K562 (cell line): ENCODE measurements around the gene UCKL1. TPM values are rescaled to one million over a fixed set of nuclear protein-coding genes. Genes with fewer than 3 reads are reported as not detected.
A peak's percentile ranks its signal among the peaks of the same experiment; 100 is the strongest.

ENCODE experiments used
- AFF4 ChIP-seq: sonication (generic); formaldehyde crosslinking; IDR thresholded peaks from 2 replicates; pipeline ENCODE4 v1.8.0; 2023; ENCODE audit warnings: mild to moderate bottlenecking, missing genetic modification reagents
- ARID1B ChIP-seq: fragments of 450-650 bp; IDR thresholded peaks from 2 replicates; pipeline ENCODE4 v1.6.1; 2016; ENCODE audit warnings: antibody characterized with exemption, mild to moderate bottlenecking, inconsistent platforms
- BACH1 ChIP-seq: fragments of 200-800 bp; sonication (Bioruptor generic); IDR thresholded peaks from 2 replicates; pipeline ENCODE4 v1.6.1; 2016; ENCODE audit warnings: missing genetic modification characterization, missing compliant biosample characterization
- CBFB ChIP-seq: sonication (generic); formaldehyde crosslinking; IDR thresholded peaks from 2 replicates; pipeline ENCODE4 v1.4.0; 2020; ENCODE audit warnings: mild to moderate bottlenecking, missing genetic modification reagents
- CUX1 ChIP-seq: fragments of 200-800 bp; sonication (Bioruptor generic); IDR thresholded peaks from 2 replicates; pipeline ENCODE4 v1.6.1; 2016; ENCODE audit warnings: missing genetic modification characterization, missing compliant biosample characterization
- FUS ChIP-seq: fragments of 200-400 bp; formaldehyde crosslinking; optimal IDR thresholded peaks from 2 replicates; pipeline ENCODE3; 2017; ENCODE audit warnings: low read depth, low read length
- GABPB1 ChIP-seq: sonication (generic); formaldehyde crosslinking; IDR thresholded peaks from 2 replicates; pipeline ENCODE4 v1.8.0; 2022; ENCODE audit warnings: mild to moderate bottlenecking, missing genetic modification reagents
- HDAC3 ChIP-seq: fragments of 450-650 bp; IDR thresholded peaks from 2 replicates; pipeline ENCODE4 v1.6.1; 2018; ENCODE audit warnings: borderline replicate concordance, mild to moderate bottlenecking, moderate library complexity; ENCODE audit not compliant: partially characterized antibody
- HLTF ChIP-seq: fragments of 450-650 bp; IDR thresholded peaks from 2 replicates; pipeline ENCODE4 v1.6.1; 2016
- JUND ChIP-seq, 2 experiments: IDR thresholded peaks; 2 replicates in 1 of 2; 3 replicates in 1 of 2; pipeline ENCODE4 v1.6.1; 2011; ENCODE audit warnings: borderline replicate concordance in 2 of 2, low read depth in 2 of 2, low read length in 2 of 2, improper control_type of control experiment in 1 of 2, missing biosample characterization in 1 of 2, missing genetic modification characterization in 1 of 2, missing genetic modification reagents in 1 of 2
- NFATC3 ChIP-seq: fragments of 450-650 bp; IDR thresholded peaks from 2 replicates; pipeline ENCODE4 v1.6.1; 2017; ENCODE audit warnings: mild to moderate bottlenecking
- SIN3A ChIP-seq, 2 experiments: fragments of 150-350 bp in 1 of 2; IDR thresholded peaks; 2 replicates each; pipeline ENCODE4 v1.6.1; 2011 to 2016; ENCODE audit warnings: borderline replicate concordance in 2 of 2, low read depth in 2 of 2, low read length in 2 of 2, mild to moderate bottlenecking in 2 of 2, moderate library complexity in 2 of 2; ENCODE audit not compliant: control insufficient read depth in 1 of 2
- SNIP1 ChIP-seq: fragments of 450-650 bp; IDR thresholded peaks from 2 replicates; pipeline ENCODE4 v1.7.1; 2017; ENCODE audit warnings: low read depth, mild to moderate bottlenecking
- SP2 ChIP-seq: IDR thresholded peaks from 2 replicates; pipeline ENCODE4 v1.6.1; 2011; ENCODE audit warnings: mild to moderate bottlenecking, low read depth, low read length, moderate library complexity; ENCODE audit not compliant: poor library complexity, severe bottlenecking; ENCODE audit errors: extremely low read depth
- THRAP3 ChIP-seq: fragments of 450-650 bp; IDR thresholded peaks from 2 replicates; pipeline ENCODE4 v1.6.1; 2016; ENCODE audit warnings: mild to moderate bottlenecking, inconsistent platforms, borderline replicate concordance
- TRIM28 ChIP-seq: fragments of 450-650 bp; IDR thresholded peaks from 2 replicates; pipeline ENCODE4 v1.6.1; 2017
- ZNF174 ChIP-seq: fragments of 250-450 bp; sonication (Bioruptor Pico); IDR thresholded peaks from 2 replicates; pipeline ENCODE4 v1.4.0; 2020; ENCODE audit warnings: mild to moderate bottlenecking
- ZNF324 ChIP-seq: fragments of 250-450 bp; sonication (Bioruptor Pico); IDR thresholded peaks from 2 replicates; pipeline ENCODE4 v1.4.0; 2020; ENCODE audit warnings: mild to moderate bottlenecking
- ZNF584 ChIP-seq: fragments of 200-800 bp; sonication (Bioruptor generic); IDR thresholded peaks from 2 replicates; pipeline ENCODE4 v1.6.1; 2016; ENCODE audit warnings: low read depth, mild to moderate bottlenecking, missing genetic modification characterization, missing compliant biosample characterization
- polyA plus RNA-seq, 8 experiments: library from polyadenylated mRNA; depleted of rRNA in 4 of 8; stranded (reverse) in 5 of 8; unstranded in 3 of 8; fragments of >200 nt; fragmentation: Nextera tagmentation in 2 of 8; fragmentation: Illumina TruSeq in 1 of 8; extraction: Ambion mirVana in 2 of 8; extraction: Trizol in 1 of 8; gene quantifications; 2 replicates each; pipeline versions ENCODE4 v1.2.1 to v1.2.3, GENCODE V29; 2011 to 2014; ENCODE audit warnings: inconsistent platforms in 1 of 8, missing spikeins in 1 of 8
- total RNA-seq, 7 experiments: library from RNA; depleted of rRNA in 6 of 7; stranded (reverse); fragments of >200 nt in 6 of 7; fragmentation: Illumina TruSeq in 2 of 7; extraction: Trizol in 2 of 7; gene quantifications; 2 replicates each; pipeline versions ENCODE4 v1.2.1 to v1.2.3, GENCODE V29; 2011 to 2021; ENCODE audit warnings: low replicate concordance in 1 of 7

Gene UCKL1
- total and polyA plus RNA-seq, 9 of the 15 experiments (the other 6 are each of a cell fraction or from before 2014, with no cell fraction given) = 3.1 to 52.8 (median 24.2) TPM

GRCh38 chr20:63973636-63974401, 17.6 kb upstream of the UCKL1 start (continued):
- TF ChIP-seq CBFB (CRISPR knock-in tag) = no peak
- no peak for TF ChIP-seq HLTF
- no peak for TF ChIP-seq FUS
- TF ChIP-seq ZNF584 (CRISPR knock-in tag) = no peak
- no peak for TF ChIP-seq ZNF174 (CRISPR knock-in tag)
- TF ChIP-seq SNIP1 = no peak
- TF ChIP-seq BACH1 = no peak
- no peak for TF ChIP-seq ARID1B
- no peak for TF ChIP-seq HDAC3
- no peak for TF ChIP-seq CUX1 (CRISPR knock-in tag)
- TF ChIP-seq SP2 = no peak
- 0 out of 2 replicates have a peak, but pooled peaks have one; percentile 38 for TF ChIP-seq JUND (IDR thresholded peaks at IDR 0.05; ENCODE audit: borderline replicate concordance, low read depth, low read length)
- TF ChIP-seq JUND (tag; IDR thresholded peaks at IDR 0.05; ENCODE audit: borderline replicate concordance, low read depth, low read length) = no peak; the same call in 2 of the 3 replicates
- no peak for TF ChIP-seq SIN3A (IDR thresholded peaks at IDR 0.05; ENCODE audit: borderline replicate concordance in 2 of 2, control insufficient read depth in 1 of 2, low read depth in 2 of 2, low read length in 2 of 2)
- 0 out of 2 replicates have a peak, but pooled peaks have one; percentile 36 for TF ChIP-seq AFF4 (CRISPR knock-in tag)
- no peak for TF ChIP-seq THRAP3
- TF ChIP-seq TRIM28 = no peak
- TF ChIP-seq GABPB1 = peak; percentile 70
- no peak for TF ChIP-seq ZNF324 (CRISPR knock-in tag)
- TF ChIP-seq NFATC3 = no peak
